SK-N-MC (cell line): ENCODE data around the gene PLCE1.
"Not testable (repeated sequence)": the region's sequence is repeated elsewhere in the genome, so short reads cannot be mapped to it uniquely, and the experiment has no call there.

Source experiments
- DNase-seq: peaks from one replicate; pipeline ENCODE4 v3.0.0-alpha.2; 2011; ENCODE audit warnings: low read depth, low spot score
- H3K27ac ChIP-seq: fragments of 200-600 bp; sonication (generic); 2 replicates; pipeline ENCODE4 v1.5.1; 2016; ENCODE audit warnings: mixed run types
- H3K36me3 ChIP-seq: fragments of 200-600 bp; sonication (generic); 2 replicates; pipeline ENCODE4 v1.6.1; 2017; ENCODE audit warnings: antibody characterized with exemption, low read length, mixed read lengths; ENCODE audit not compliant: insufficient read depth
- H3K4me3 ChIP-seq: fragments of 200-600 bp; sonication (generic); 2 replicates; pipeline ENCODE4 v1.5.1; 2016
- H3K9ac ChIP-seq: fragments of 200-600 bp; sonication (generic); 2 replicates; pipeline ENCODE4 v1.8.0; 2017; ENCODE audit warnings: mixed run types, mixed read lengths; ENCODE audit not compliant: insufficient read length
- H3K9me3 ChIP-seq: fragments of 200-600 bp; sonication (generic); 2 replicates; pipeline ENCODE4 v1.6.1; 2017; ENCODE audit warnings: low read depth, mild to moderate bottlenecking, antibody characterized with exemption, low read length, moderate library complexity, mixed read lengths
- EZH2 ChIP-seq: fragments of 200-600 bp; sonication (generic); IDR thresholded peaks from one replicate; pipeline ENCODE4 v1.6.1; 2017; ENCODE audit warnings: antibody characterized with exemption
- FOXP2 ChIP-seq: optimal IDR thresholded peaks from 2 replicates; pipeline ENCODE3; 2011; ENCODE audit warnings: mild to moderate bottlenecking, moderate library complexity; ENCODE audit not compliant: insufficient read depth; ENCODE audit errors: extremely low read length, control extremely low read depth
- POLR2AphosphoS5 ChIP-seq: IDR thresholded peaks from 2 replicates; pipeline ENCODE4 v1.6.1; 2012; ENCODE audit warnings: mild to moderate bottlenecking, low read depth, low read length, borderline replicate concordance

Gene PLCE1

DNA sequence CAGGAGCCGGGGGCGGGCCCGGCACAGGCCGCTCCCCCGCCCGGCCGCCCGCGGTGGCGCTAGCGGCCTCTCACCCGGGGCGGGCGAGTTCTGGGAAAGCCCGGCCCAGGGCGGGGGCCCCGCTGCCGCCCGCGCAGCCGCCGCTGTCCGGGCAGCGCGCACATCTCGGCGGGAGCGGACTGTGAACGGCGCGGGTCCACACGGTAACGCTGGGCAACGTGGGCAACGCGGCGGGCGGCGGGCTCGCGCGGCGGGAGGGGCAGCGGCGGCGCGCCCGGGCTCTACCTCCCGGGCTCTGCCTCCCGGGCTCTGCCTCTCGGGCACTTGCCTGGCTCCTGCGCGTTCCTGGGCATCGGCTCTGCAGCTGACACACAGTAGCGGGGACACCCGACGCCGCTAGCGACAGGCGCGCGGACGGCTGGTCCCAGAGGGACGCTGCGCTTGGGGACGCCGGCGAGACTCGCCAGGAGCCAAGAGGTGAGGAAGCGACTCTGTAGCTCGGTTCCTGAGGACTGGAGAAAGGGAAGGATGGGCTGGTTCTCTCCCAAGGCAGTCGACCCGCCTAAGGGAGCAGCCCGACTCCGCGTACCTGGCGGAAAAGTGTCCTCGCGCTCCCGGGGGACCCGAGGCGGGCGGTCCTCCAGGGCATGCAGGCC, at the start of gene PLCE1:
TSS of gene PLCE1 (plus strand) at position 150 of the 656 bp plus-strand sequence. CDS start 37,116 bp downstream, outside the sequence.
- Histone ChIP-seq H3K4me3 (peak within 1 kb of the TSS; percentile 45), H3K36me3 (no peaks in the 10 kb centered on the region), H3K9ac (no peak within 1 kb of the TSS), H3K9me3 (no peaks in the 10 kb centered on the region), H3K27ac (no peak within 1 kb of the TSS)
- no peak for TF ChIP-seq EZH2
- no peak for TF ChIP-seq POLR2AphosphoS5
- TF ChIP-seq FOXP2, result no peak
- no peak for DNase-seq

DNA sequence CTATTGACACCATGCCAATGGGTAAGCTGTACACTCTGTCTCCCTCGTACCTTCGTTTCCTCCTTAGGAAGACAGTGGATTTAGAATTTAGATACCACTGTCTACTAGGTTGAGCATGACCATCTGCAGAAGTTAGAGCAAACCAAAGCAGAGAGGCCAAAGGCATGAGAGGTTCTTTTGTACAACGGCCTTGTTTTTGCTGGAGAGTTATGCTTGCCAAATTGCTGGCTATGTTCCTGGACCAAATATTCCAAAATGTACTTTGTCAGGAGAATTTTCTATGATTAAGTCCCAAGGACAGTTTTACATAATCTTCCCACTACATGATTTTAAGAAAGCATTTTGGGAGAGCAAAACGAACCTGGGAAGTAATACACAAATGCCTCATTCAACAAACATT, 47.9 kb upstream of the PLCE1 start:
- Histone ChIP-seq H3K9me3 (no peaks in the 10 kb centered on the region), H3K36me3 (no peaks in the 10 kb centered on the region), H3K27ac (no peak overlapping the region), H3K4me3 (no peak overlapping the region), H3K9ac (no peak overlapping the region)
- TF ChIP-seq EZH2, result no peak
- TF ChIP-seq FOXP2, result no peak
- TF ChIP-seq POLR2AphosphoS5, result no peak
- no peak for DNase-seq

DNA sequence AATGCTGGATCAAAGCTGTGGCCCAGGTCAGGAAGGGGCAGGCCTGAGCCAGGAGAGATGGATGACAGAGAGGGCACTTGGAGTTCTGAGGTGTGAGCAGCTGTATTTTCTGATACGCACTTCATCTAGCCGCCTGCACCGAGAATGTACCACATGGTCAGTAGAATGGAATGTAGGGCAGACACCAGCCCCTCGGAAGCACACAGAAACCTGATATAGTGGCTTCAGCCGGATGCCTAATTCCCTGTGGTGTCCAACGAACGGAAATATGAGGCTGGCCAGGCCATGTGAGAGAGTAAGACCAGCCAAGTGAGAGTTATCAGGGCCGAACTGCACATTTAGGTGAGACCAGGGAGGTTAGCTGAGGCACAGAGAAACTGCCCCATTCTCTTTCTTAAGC, 46.7 kb upstream of the PLCE1 start:
- Histone ChIP-seq H3K27ac (no peak overlapping the region), H3K4me3 (no peak overlapping the region), H3K36me3 (no peaks in the 10 kb centered on the region), H3K9ac (no peak overlapping the region), H3K9me3 (no peaks in the 10 kb centered on the region)
- DNase-seq, result no peak
- no peak for TF ChIP-seq FOXP2
- TF ChIP-seq POLR2AphosphoS5, result no peak
- no peak for TF ChIP-seq EZH2

DNA sequence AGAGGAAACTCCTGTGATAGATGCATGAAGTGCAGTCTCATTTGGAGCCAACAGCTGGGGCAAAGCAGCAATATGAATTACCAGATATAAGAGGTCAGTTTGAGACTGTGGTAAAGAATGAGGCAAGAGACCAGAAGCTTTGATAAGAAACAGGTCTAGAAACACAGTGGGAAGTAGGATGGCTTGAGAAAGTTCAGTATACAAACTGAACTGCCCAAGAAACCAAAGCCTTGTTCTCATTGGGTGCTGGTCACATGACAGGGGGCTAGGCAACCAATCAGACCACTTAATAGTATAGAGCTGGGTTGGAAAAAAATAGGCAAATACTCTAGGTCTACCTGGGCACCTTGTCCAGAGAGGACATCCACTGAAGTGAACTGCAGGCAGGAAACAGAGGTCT, 46.2 kb upstream of the PLCE1 start:
- no peak for DNase-seq
- Histone ChIP-seq H3K4me3 (no peak overlapping the region), H3K9me3 (no peaks in the 10 kb centered on the region), H3K27ac (no peak overlapping the region), H3K36me3 (no peaks in the 10 kb centered on the region), H3K9ac (no peak overlapping the region)
- no peak for TF ChIP-seq FOXP2
- no peak for TF ChIP-seq POLR2AphosphoS5
- no peak for TF ChIP-seq EZH2

DNA sequence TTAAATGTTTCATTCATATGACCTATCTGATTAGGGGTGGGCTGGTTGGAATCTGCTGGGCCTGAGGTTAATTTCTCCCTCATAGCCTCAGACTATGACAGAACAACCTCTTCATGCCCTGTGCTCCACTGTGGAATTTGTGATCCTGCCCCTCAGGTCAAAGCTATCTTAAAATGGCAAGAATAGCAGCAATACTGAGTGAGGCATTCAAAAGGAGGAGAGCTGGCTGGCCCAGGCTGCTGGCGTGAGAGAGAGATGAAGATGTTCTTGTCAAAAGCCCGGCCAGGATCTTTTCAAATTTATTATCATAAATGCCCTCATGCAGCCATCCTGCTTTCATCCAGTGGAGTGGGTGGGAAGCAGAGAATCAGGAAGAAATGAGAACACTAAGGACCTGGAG, 41.8 kb upstream of the PLCE1 start:
- Histone ChIP-seq H3K27ac (no peak overlapping the region), H3K36me3 (no peaks in the 10 kb centered on the region), H3K9me3 (no peaks in the 10 kb centered on the region), H3K4me3 (no peak overlapping the region), H3K9ac (no peak overlapping the region)
- no peak for TF ChIP-seq FOXP2
- TF ChIP-seq EZH2, result no peak
- TF ChIP-seq POLR2AphosphoS5, result no peak
- no peak for DNase-seq

DNA sequence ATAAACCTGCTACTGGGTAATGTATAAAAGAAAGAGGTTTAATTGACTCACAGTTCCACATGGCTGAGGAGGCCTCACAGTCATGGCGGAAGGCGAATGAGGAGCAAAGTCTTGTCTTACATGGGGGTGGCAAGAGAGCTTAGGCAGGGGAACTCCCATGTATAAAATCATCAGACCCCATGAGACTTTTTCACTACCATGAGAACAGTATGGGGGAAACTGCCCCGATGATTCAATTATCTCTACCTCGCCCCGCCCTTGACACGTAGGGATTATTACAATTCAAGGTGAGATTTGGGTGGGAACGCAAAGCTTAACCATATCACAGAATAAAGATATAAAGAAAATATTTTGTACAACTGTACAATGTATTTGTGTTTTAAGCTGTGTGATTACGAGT, 39.4 kb upstream of the PLCE1 start:
- TF ChIP-seq POLR2AphosphoS5, result no peak
- TF ChIP-seq EZH2, result no peak
- TF ChIP-seq FOXP2, result no peak
- no peak overlapping the region for H3K27ac ChIP-seq
- DNase-seq, result no peak
- no peak overlapping the region for H3K9ac ChIP-seq
- H3K9me3 ChIP-seq, result no peaks in the 10 kb centered on the region
- no peak overlapping the region for H3K4me3 ChIP-seq
- no peaks in the 10 kb centered on the region for H3K36me3 ChIP-seq

DNA sequence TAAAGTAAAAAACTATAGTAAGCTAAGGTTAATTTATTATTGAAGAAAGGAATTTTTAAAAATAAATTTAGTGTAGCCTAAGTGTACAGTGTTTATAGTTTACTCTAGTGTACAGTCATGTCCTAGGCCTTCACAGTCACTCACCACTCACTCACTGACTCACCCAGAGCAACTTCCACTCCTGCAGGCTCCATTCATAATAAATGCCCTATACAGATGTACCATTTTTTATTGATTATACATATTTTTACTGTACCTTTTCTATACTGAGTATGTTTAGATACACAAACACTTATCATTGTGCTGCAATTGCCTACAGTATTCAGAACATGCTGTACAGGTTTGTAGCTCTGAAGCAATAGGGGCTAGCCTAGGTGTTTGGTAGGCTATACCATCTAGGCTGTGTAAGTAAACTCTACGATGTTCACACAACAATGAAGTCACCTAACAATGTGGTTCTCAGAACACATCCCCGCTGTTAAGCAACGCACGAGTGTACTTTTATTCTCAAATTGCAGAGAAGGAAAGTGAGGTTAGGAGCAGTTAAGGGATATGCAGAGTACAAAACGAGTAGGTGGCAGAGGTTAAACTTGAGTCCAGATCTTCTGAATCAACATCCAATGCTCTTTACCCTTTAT, 38.9 kb upstream of the PLCE1 start:
- no peak for DNase-seq
- H3K9ac ChIP-seq, result no peak overlapping the region
- no peak for TF ChIP-seq FOXP2
- no peak for TF ChIP-seq POLR2AphosphoS5
- TF ChIP-seq EZH2, result no peak
- no peaks in the 10 kb centered on the region for H3K36me3 ChIP-seq
- H3K4me3 ChIP-seq, result no peak overlapping the region
- no peaks in the 10 kb centered on the region for H3K9me3 ChIP-seq
- no peak overlapping the region for H3K27ac ChIP-seq

DNA sequence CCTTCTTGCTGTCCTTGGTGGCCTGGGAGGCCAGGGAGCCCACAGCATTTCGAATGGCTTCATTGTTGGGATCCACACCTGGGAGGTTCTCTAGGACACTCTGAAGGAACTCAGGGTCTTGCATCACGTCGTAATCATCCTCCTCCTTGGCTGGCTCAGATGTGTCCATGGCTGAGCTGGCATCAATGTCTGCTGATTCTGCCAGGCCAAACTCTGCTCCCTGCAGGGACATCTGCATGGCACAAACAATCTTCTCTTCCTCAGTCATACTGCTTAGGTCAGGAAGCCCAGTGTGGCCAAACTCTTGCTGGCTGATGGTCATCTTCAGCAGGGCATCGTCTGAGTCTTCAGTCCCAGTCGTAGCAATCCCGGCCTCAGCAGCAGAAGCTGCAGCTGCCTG, 34.9 kb upstream of the PLCE1 start:
- no peak for TF ChIP-seq EZH2
- no peak for TF ChIP-seq POLR2AphosphoS5
- no peak for TF ChIP-seq FOXP2
- Histone ChIP-seq H3K9me3 (no peaks in the 10 kb centered on the region), H3K36me3 (no peaks in the 10 kb centered on the region), H3K4me3 (no peak overlapping the region), H3K9ac (no peak overlapping the region), H3K27ac (no peak overlapping the region)
- no peak for DNase-seq

DNA sequence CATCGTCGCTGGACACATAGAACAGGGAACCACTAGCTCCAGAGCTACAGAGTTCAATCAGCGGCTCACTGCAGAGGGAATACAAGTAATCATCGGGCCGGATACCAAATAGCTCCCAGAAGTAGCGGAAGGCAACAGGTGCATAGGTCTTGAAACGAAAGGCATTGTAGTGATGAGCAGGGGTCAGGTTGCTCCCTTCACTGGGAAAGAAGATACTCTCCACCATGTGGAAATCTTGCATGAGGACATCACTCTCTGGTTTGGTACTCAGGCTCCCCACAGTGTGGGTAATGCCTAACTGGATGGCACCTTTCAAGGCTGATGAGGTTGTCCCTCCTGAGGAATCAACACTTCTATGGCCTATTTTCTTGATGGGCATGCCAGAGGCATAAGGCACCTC, 32.7 kb upstream of the PLCE1 start:
- not testable (repeated sequence) for H3K9me3 ChIP-seq, H3K27ac ChIP-seq, H3K36me3 ChIP-seq, H3K4me3 ChIP-seq, H3K9ac ChIP-seq, DNase-seq
